ENCODE results near the gene CAPN13.

- TF ChIP-seq CTCF (IDR thresholded peaks at IDR 0.05; ENCODE audit: low read length): no peak
- TF ChIP-seq EZH2phosphoT487 (IDR thresholded peaks at IDR 0.05; ENCODE audit: low read length): no peak
These were observed 42.1 kb downstream of the CAPN13 start for GRCh38 chr2:30765191-30765590.
